ENCODE data around the gene TMOD3. TPM values are rescaled to one million over a fixed set of nuclear protein-coding genes. Genes with fewer than 3 reads are reported as not detected.
A peak's percentile ranks its signal among the peaks of the same experiment; 100 is the strongest.

Gene TMOD3
- total and polyA plus RNA-seq, 2 experiments from 2014 or later: 27.2 to 38.3 TPM

DNA sequence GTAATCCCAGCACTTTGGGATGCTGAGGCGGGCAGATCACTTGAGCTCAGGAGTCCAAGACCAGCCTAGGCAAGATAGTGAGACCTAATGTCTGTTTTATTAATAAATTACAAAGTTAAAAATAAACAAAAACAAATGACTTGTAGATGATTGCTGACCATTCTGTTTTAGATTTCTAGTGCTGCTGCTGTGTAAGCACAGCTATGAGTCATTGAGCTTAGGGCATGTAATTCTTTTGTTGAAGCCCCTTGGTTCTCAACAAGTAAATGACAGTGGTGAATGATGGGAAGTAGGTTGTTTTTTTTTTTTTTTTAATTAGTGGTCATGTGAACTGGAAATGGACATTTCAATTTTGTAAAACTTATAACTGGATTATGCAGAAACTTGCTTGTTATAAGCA lies 78.9 kb downstream of the TMOD3 start:
- Histone ChIP-seq H3K9me3 (ENCODE audit: low read depth) (no peaks in the 10 kb centered on the region), H3K27ac (peak overlapping the region; percentile 73), H3K9me2 (replicated peaks; ENCODE audit: insufficient read depth) (no peaks in the 10 kb centered on the region), H3K4me1 (ENCODE audit: insufficient read depth) (no peaks in the 10 kb centered on the region), H3K27me3 (no peaks in the 10 kb centered on the region), H3K36me3 (replicated peaks; ENCODE audit: insufficient read depth, low read depth) (no peaks in the 10 kb centered on the region), H4K20me1 (ENCODE audit: insufficient read depth, poor library complexity, severe bottlenecking) (no peaks in the 10 kb centered on the region), H3K4me3 (no peak overlapping the region), H3K79me2 (no peaks in the 10 kb centered on the region), H2AFZ (no peak overlapping the region), H3K4me2 (no peak overlapping the region)
- TF ChIP-seq, protein P1, sequence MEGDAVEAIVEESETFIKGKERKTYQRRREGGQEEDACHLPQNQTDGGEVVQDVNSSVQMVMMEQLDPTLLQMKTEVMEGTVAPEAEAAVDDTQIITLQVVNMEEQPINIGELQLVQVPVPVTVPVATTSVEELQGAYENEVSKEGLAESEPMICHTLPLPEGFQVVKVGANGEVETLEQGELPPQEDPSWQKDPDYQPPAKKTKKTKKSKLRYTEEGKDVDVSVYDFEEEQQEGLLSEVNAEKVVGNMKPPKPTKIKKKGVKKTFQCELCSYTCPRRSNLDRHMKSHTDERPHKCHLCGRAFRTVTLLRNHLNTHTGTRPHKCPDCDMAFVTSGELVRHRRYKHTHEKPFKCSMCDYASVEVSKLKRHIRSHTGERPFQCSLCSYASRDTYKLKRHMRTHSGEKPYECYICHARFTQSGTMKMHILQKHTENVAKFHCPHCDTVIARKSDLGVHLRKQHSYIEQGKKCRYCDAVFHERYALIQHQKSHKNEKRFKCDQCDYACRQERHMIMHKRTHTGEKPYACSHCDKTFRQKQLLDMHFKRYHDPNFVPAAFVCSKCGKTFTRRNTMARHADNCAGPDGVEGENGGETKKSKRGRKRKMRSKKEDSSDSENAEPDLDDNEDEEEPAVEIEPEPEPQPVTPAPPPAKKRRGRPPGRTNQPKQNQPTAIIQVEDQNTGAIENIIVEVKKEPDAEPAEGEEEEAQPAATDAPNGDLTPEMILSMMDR (IDR thresholded peaks at IDR 0.05; ENCODE audit: poor library complexity): no peak
- TF ChIP-seq EZH2 (IDR thresholded peaks at IDR 0.05; ENCODE audit: borderline replicate concordance) (no peak), EZH2phosphoT487 (IDR thresholded peaks at IDR 0.05; ENCODE audit: low read depth, severe bottlenecking, unreplicated experiment) (no peak)
- no peak for DNase-seq (ENCODE audit: low spot score)
- 96% methylated on average over 1 of the region's 1 CpG for WGBS (ENCODE audit: low lambda C conversion rate, missing lambda C conversion rate)

DNA sequence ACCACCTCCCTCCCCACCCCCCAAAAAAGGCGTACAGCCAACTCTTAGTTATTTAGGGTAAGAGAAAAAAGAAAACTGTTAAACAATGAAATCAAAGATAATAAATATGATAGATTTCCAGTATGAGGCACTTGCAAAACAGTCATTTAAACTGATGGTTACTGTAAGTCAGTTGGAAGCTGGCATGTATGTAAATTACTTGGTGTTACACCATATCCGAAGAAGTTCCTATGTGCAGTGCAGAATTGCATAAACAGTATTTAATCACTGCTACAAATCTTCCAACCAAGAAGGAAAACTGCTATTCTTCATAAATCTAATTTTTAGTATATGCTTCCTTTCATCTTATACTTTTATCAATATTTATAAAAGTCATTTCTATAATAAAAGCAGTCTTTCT lies 80.1 kb downstream of the TMOD3 start:
- H4K20me1 ChIP-seq (ENCODE audit: insufficient read depth, poor library complexity, severe bottlenecking): no peaks in the 10 kb centered on the region
- H2AFZ ChIP-seq: no peak overlapping the region
- WGBS (ENCODE audit: low lambda C conversion rate, missing lambda C conversion rate): 97% methylated on average over 2 of the region's 2 CpGs
- no peaks in the 10 kb centered on the region for H3K36me3 ChIP-seq (replicated peaks; ENCODE audit: insufficient read depth, low read depth)
- H3K27me3 ChIP-seq: no peaks in the 10 kb centered on the region
- no peak overlapping the region for H3K27ac ChIP-seq
- no peaks in the 10 kb centered on the region for H3K79me2 ChIP-seq
- no peak overlapping the region for H3K4me2 ChIP-seq
- no peak overlapping the region for H3K4me3 ChIP-seq
- no peaks in the 10 kb centered on the region for H3K9me2 ChIP-seq (replicated peaks; ENCODE audit: insufficient read depth)
- no peak for DNase-seq (ENCODE audit: low spot score)
- TF ChIP-seq EZH2 (IDR thresholded peaks at IDR 0.05; ENCODE audit: borderline replicate concordance): no peak
- TF ChIP-seq EZH2phosphoT487 (IDR thresholded peaks at IDR 0.05; ENCODE audit: low read depth, severe bottlenecking, unreplicated experiment): no peak
- TF ChIP-seq, protein P1 (IDR thresholded peaks at IDR 0.05; ENCODE audit: poor library complexity): no peak
- H3K4me1 ChIP-seq (ENCODE audit: insufficient read depth): no peaks in the 10 kb centered on the region
- H3K9me3 ChIP-seq (ENCODE audit: low read depth): no peaks in the 10 kb centered on the region

DNA sequence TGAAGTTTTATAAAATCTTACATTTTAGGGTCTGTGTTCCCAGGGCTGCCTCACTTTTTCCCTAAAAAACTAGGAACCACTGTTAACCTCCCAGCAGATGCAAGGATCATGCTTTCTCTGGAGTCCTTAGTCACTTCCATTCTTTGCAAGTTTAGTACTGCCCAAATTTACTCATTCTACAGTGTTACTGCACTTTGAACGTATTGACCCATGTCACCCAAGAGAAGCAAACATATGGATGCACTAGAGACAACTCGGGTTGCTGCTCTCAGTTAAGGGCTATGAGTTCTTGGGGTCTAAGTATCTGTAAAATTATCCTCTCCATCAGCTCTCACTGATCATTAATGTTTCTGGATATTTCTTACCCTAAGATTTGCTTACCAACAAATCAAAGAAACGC lies 83.1 kb downstream of the TMOD3 start:
- no peak overlapping the region for H3K27ac ChIP-seq
- no peaks in the 10 kb centered on the region for H3K4me1 ChIP-seq (ENCODE audit: insufficient read depth)
- WGBS (ENCODE audit: low lambda C conversion rate, missing lambda C conversion rate): 86% methylated on average over 3 of the region's 3 CpGs
- H3K4me3 ChIP-seq: no peak overlapping the region
- no peaks in the 10 kb centered on the region for H4K20me1 ChIP-seq (ENCODE audit: insufficient read depth, poor library complexity, severe bottlenecking)
- H2AFZ ChIP-seq: no peak overlapping the region
- no peak for TF ChIP-seq EZH2phosphoT487 (IDR thresholded peaks at IDR 0.05; ENCODE audit: low read depth, severe bottlenecking, unreplicated experiment)
- TF ChIP-seq, protein P1 (IDR thresholded peaks at IDR 0.05; ENCODE audit: poor library complexity): no peak
- no peak for TF ChIP-seq EZH2 (IDR thresholded peaks at IDR 0.05; ENCODE audit: borderline replicate concordance)
- DNase-seq (ENCODE audit: low spot score): no peak
- H3K9me2 ChIP-seq (replicated peaks; ENCODE audit: insufficient read depth): no peaks in the 10 kb centered on the region
- H3K27me3 ChIP-seq: no peaks in the 10 kb centered on the region
- H3K36me3 ChIP-seq (replicated peaks; ENCODE audit: insufficient read depth, low read depth): no peaks in the 10 kb centered on the region
- no peaks in the 10 kb centered on the region for H3K9me3 ChIP-seq (ENCODE audit: low read depth)
- no peak overlapping the region for H3K4me2 ChIP-seq
- H3K79me2 ChIP-seq: no peaks in the 10 kb centered on the region

DNA sequence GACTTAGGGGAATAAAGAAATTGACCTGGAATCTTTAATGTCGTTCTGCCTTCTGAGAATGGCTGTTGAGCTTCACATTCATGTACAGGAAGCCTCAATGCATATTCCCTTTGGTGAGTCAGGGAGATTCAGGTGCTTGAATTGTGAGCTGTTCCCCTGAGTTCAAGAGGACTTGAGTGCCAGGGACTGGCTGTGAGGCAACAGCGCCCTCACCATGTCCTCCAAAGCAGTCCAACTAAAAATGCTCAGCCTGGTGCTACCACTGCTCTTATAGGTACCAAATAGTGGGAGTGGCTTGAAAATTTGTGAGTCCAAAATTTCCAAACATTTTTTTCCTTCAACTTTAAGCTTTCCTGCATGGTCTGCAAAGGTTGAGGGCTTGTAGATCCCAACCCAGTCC lies 88.0 kb downstream of the TMOD3 start:
- Histone ChIP-seq H3K4me1 (ENCODE audit: insufficient read depth) (no peaks in the 10 kb centered on the region), H4K20me1 (ENCODE audit: insufficient read depth, poor library complexity, severe bottlenecking) (no peaks in the 10 kb centered on the region), H3K27ac (no peak overlapping the region), H3K4me3 (no peak overlapping the region), H3K79me2 (no peaks in the 10 kb centered on the region), H3K9me2 (replicated peaks; ENCODE audit: insufficient read depth) (no peaks in the 10 kb centered on the region), H3K27me3 (no peaks in the 10 kb centered on the region), H3K9me3 (ENCODE audit: low read depth) (no peaks in the 10 kb centered on the region), H3K4me2 (no peak overlapping the region), H3K36me3 (replicated peaks; ENCODE audit: insufficient read depth, low read depth) (no peaks in the 10 kb centered on the region), H2AFZ (no peak overlapping the region)
- WGBS (ENCODE audit: low lambda C conversion rate, missing lambda C conversion rate): 60% methylated on average over 2 of the region's 2 CpGs
- peak; percentile 26 for DNase-seq (ENCODE audit: low spot score)
- TF ChIP-seq, protein P1 (IDR thresholded peaks at IDR 0.05; ENCODE audit: poor library complexity): peak; percentile 32
- TF ChIP-seq EZH2 (IDR thresholded peaks at IDR 0.05; ENCODE audit: borderline replicate concordance): no peak
